HepG2 (cell line): ENCODE results near the gene SRSF2. TPM values are rescaled to one million over a fixed set of nuclear protein-coding genes. Genes with fewer than 3 reads are reported as not detected.

ENCODE experiments used
- DZIP1 ChIP-seq: sonication (generic); formaldehyde crosslinking; IDR thresholded peaks from 2 replicates; pipeline ENCODE4 v1.5.0; 2020; ENCODE audit warnings: mild to moderate bottlenecking, missing genetic modification reagents
- ELF4 ChIP-seq: sonication (generic); formaldehyde crosslinking; IDR thresholded peaks from 2 replicates; pipeline ENCODE4 v1.5.0; 2020; ENCODE audit warnings: missing genetic modification reagents, mild to moderate bottlenecking, moderate library complexity, borderline replicate concordance
- ETS1 ChIP-seq: sonication (generic); formaldehyde crosslinking; IDR thresholded peaks from 2 replicates; pipeline ENCODE4 v1.4.0; 2020; ENCODE audit warnings: missing genetic modification reagents
- FOXK2 ChIP-seq: fragments of 450-650 bp; IDR thresholded peaks from 2 replicates; pipeline ENCODE4 v1.6.1; 2016
- GFI1 ChIP-seq: sonication (generic); formaldehyde crosslinking; IDR thresholded peaks from 2 replicates; pipeline ENCODE4 v1.5.0; 2020; ENCODE audit warnings: missing genetic modification reagents, mild to moderate bottlenecking, borderline replicate concordance
- HDAC2 ChIP-seq: sonication (generic); formaldehyde crosslinking; IDR thresholded peaks from 2 replicates; pipeline ENCODE4 v1.4.0; 2020; ENCODE audit warnings: missing genetic modification reagents
- KIAA2018 ChIP-seq: sonication (generic); formaldehyde crosslinking; IDR thresholded peaks from 2 replicates; pipeline ENCODE4 v1.5.0; 2020; ENCODE audit warnings: mild to moderate bottlenecking, missing genetic modification reagents, borderline replicate concordance
- NR0B2 ChIP-seq: sonication (generic); formaldehyde crosslinking; IDR thresholded peaks from 2 replicates; pipeline ENCODE4 v1.4.0; 2020; ENCODE audit warnings: mild to moderate bottlenecking, missing genetic modification reagents
- NR2C2 ChIP-seq: sonication (generic); formaldehyde crosslinking; IDR thresholded peaks from 2 replicates; pipeline ENCODE4 v1.4.0; 2020; ENCODE audit warnings: missing genetic modification reagents, mild to moderate bottlenecking, moderate library complexity, borderline replicate concordance
- PRPF4 ChIP-seq: fragments of 200-400 bp; formaldehyde crosslinking; IDR thresholded peaks from 2 replicates; pipeline ENCODE4 v1.6.1; 2016; ENCODE audit warnings: low read length, low read depth; ENCODE audit not compliant: poor library complexity, severe bottlenecking
- ZNF17 ChIP-seq: sonication (generic); formaldehyde crosslinking; IDR thresholded peaks from 2 replicates; pipeline ENCODE4 v1.5.0; 2020; ENCODE audit warnings: mild to moderate bottlenecking, missing genetic modification reagents
- ZNF33A ChIP-seq: sonication (generic); formaldehyde crosslinking; IDR thresholded peaks from 2 replicates; pipeline ENCODE4 v1.5.1; 2020; ENCODE audit warnings: missing genetic modification reagents, mild to moderate bottlenecking, moderate library complexity, borderline replicate concordance
- ZNF414 ChIP-seq: sonication (generic); formaldehyde crosslinking; IDR thresholded peaks from 2 replicates; pipeline ENCODE4 v1.5.0; 2020; ENCODE audit warnings: missing genetic modification reagents
- ZNF543 ChIP-seq: sonication (generic); formaldehyde crosslinking; IDR thresholded peaks from 2 replicates; pipeline ENCODE4 v1.4.0; 2020; ENCODE audit warnings: mild to moderate bottlenecking, missing genetic modification reagents
- ZNF790 ChIP-seq: sonication (generic); formaldehyde crosslinking; IDR thresholded peaks from 2 replicates; pipeline ENCODE4 v1.8.0; 2022; ENCODE audit warnings: missing genetic modification reagents, mild to moderate bottlenecking, borderline replicate concordance
- polyA plus RNA-seq, 8 experiments: library from polyadenylated mRNA; depleted of rRNA in 3 of 8; stranded (reverse) in 7 of 8; unstranded in 1 of 8; fragments of >200 nt; fragmentation: Illumina TruSeq in 4 of 8; extraction: Trizol in 4 of 8; gene quantifications; 2 replicates each; pipeline versions ENCODE4 v1.2.1 to v1.2.3, GENCODE V29; 2011 to 2016; ENCODE audit warnings: low read depth in 4 of 8, missing spikeins in 1 of 8, mixed read lengths in 1 of 8; ENCODE audit not compliant: insufficient read depth in 1 of 8
- total RNA-seq, 5 experiments: library from RNA; depleted of rRNA; stranded (reverse); fragments of >200 nt; fragmentation: Illumina TruSeq; extraction: Trizol; gene quantifications; 2 replicates each; pipeline ENCODE4 v1.2.3, GENCODE V29; 2016; ENCODE audit warnings: low read depth in 1 of 5

The SRSF2 gene
- total and polyA plus RNA-seq, 2 of the 13 experiments (the other 11 are each of a cell fraction or from before 2014, with no cell fraction given) = 306 to 319 TPM

GRCh38 chr17:76737082-76737675 is at the start of gene SRSF2 (continued):
- TF ChIP-seq DZIP1 (CRISPR knock-in tag) (peak; percentile 99), ZNF33A (no peak; the same call in 1 of the 2 replicates), ZNF790 (no peak; the same call in 1 of the 2 replicates), ELF4 (CRISPR knock-in tag) (no peak; the same call in 1 of the 2 replicates), NR0B2 (peak; percentile 85; the same call in 1 of the 2 replicates), ZNF414 (peak; percentile 92), ETS1 (CRISPR knock-in tag) (peak; percentile 95; the same call in 1 of the 2 replicates), ZNF17 (CRISPR knock-in tag) (no peak), KIAA2018 (CRISPR knock-in tag) (no peak), NR2C2 (CRISPR knock-in tag) (peak; percentile 98), GFI1 (CRISPR knock-in tag) (peak; percentile 33; the same call in 1 of the 2 replicates), FOXK2 (0 out of 2 replicates have a peak, but pooled peaks have one; percentile 30), HDAC2 (CRISPR knock-in tag) (no peak; the same call in 1 of the 2 replicates), ZNF543 (CRISPR knock-in tag) (peak; percentile 67; the same call in 1 of the 2 replicates), PRPF4 (no peak)
